OCI-LY1 (cell line): Measurements from ENCODE around the gene TMBIM6.
A peak's percentile ranks its signal among the peaks of the same experiment; 100 is the strongest.

Source experiments
- H2AFZ ChIP-seq: fragments of 200-600 bp; sonication (generic), shearing (Covaris generic); 2 replicates; pipeline ENCODE4 v1.6.0; 2014; ENCODE audit warnings: antibody characterized with exemption, mild to moderate bottlenecking, low read length
- H3F3A ChIP-seq: fragments of 200-600 bp; sonication (generic), shearing (Covaris generic); 2 replicates; pipeline ENCODE4 v1.6.0; 2014; ENCODE audit warnings: mild to moderate bottlenecking, antibody characterized with exemption, low read length, moderate library complexity; ENCODE audit not compliant: insufficient read depth
- H3K27ac ChIP-seq: fragments of 200-600 bp; sonication (generic); 2 replicates; pipeline ENCODE4 v1.5.1; 2014; ENCODE audit warnings: low read length, mixed run types, mild to moderate bottlenecking, low read depth; ENCODE audit not compliant: poor library complexity, severe bottlenecking
- H3K27me3 ChIP-seq: fragments of 200-600 bp; sonication (generic); 2 replicates; pipeline ENCODE4 v1.6.0; 2014; ENCODE audit warnings: antibody characterized with exemption, mild to moderate bottlenecking, low read length, moderate library complexity; ENCODE audit not compliant: insufficient read depth
- H3K36me3 ChIP-seq: fragments of 200-600 bp; sonication (generic); 2 replicates; pipeline ENCODE4 v1.6.1; 2014; ENCODE audit warnings: mild to moderate bottlenecking, antibody characterized with exemption, low read length, moderate library complexity, mixed read lengths; ENCODE audit not compliant: insufficient read depth
- H3K4me1 ChIP-seq: fragments of 200-600 bp; sonication (generic); 2 replicates; pipeline ENCODE4 v1.5.1; 2014; ENCODE audit warnings: mild to moderate bottlenecking, low read length, moderate library complexity; ENCODE audit not compliant: insufficient read depth, severe bottlenecking
- H3K4me2 ChIP-seq: fragments of 200-600 bp; sonication (generic), shearing (Covaris generic); 2 replicates; pipeline ENCODE4 v1.6.1; 2014; ENCODE audit warnings: low read length
- H3K4me3 ChIP-seq: fragments of 200-600 bp; sonication (generic); 2 replicates; pipeline ENCODE4 v1.5.1; 2014; ENCODE audit warnings: low read length, low read depth, mild to moderate bottlenecking, mixed read lengths; ENCODE audit not compliant: poor library complexity, severe bottlenecking
- H3K79me2 ChIP-seq: fragments of 200-600 bp; shearing (Covaris generic); 2 replicates; pipeline ENCODE4 v1.6.1; 2016; ENCODE audit warnings: mixed run types, low read length, mixed read lengths; ENCODE audit not compliant: insufficient read depth
- H3K9ac ChIP-seq: fragments of 200-600 bp; sonication (generic), shearing (Covaris generic); 2 replicates; pipeline ENCODE4 v1.6.1; 2014; ENCODE audit warnings: mild to moderate bottlenecking, low read length, mixed read lengths
- H3K9me2 ChIP-seq: fragments of 200-600 bp; sonication (generic), shearing (Covaris generic); 2 replicates; pipeline ENCODE4 v1.6.1; 2014; ENCODE audit warnings: low read depth, mild to moderate bottlenecking, low read length, mixed read lengths
- H3K9me3 ChIP-seq: fragments of 200-600 bp; shearing (Covaris generic); 2 replicates; pipeline ENCODE4 v1.6.1; 2014; ENCODE audit warnings: low read length, mixed read lengths
- H4K20me1 ChIP-seq: fragments of 200-600 bp; sonication (generic), shearing (Covaris generic); 2 replicates; pipeline ENCODE4 v1.6.0; 2016; ENCODE audit warnings: mild to moderate bottlenecking, low read length; ENCODE audit not compliant: insufficient read depth
- EZH2 ChIP-seq: fragments of 200-600 bp; sonication (generic), shearing (Covaris generic); IDR thresholded peaks from 2 replicates; pipeline ENCODE4 v1.8.0; 2017; ENCODE audit warnings: borderline replicate concordance, mixed run types, mild to moderate bottlenecking, antibody characterized with exemption, low read length, moderate library complexity, mixed read lengths
- TF ChIP-seq, protein P1 (sequence below): fragments of 200-600 bp; sonication (generic), shearing (Covaris generic); IDR thresholded peaks from 2 replicates; pipeline ENCODE4 v1.5.1; 2017; ENCODE audit warnings: mild to moderate bottlenecking, antibody characterized with exemption, low read length, moderate library complexity, mixed read lengths

Gene TMBIM6

DNA sequence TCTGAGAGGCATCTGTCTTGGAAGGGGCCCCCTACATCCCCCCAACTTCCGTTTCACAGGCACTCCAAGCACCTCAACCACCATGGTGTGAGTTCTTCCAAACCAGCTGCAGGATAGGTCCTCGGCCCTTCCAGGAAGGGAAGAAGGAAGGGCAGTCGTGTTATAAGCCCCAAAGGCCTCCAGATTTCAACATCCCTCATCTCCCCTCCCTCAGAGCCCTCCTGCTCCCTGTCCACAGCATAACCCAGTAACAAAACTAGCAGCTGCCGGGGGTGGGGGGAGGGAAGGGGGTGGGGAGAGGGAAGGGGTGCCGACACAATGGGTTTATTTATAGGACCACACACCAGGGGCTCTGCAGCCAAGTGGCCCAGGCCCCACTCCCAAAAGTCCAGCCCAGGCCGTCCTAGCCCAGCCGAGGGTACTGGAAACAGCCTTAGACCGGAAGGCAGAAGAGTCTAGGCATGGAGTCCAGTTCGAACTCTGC is 68.6 kb downstream of the TMBIM6 start:
- no peak overlapping the region for H3K9ac ChIP-seq
- H3F3A ChIP-seq, result no peaks in the 10 kb centered on the region

DNA sequence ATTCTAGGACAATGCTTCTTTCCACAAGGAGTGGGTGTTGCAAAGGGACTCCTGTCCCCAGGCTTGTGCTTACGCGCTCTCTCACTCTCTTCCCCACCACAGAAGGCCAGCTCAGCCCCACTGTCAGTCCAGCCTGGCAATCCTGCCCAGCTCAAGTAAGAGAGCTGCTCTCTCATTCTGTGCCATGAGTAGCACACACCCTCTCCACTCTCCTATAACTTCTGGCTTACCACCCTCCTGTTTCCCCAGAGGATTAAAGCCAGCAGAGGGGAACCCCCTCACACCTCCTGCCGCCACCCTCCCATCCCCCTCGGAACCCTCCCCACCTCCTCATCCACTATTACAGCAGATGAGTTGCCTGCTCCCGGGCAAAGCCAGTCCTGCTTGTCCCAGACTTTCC is 69.8 kb downstream of the TMBIM6 start:
- Histone ChIP-seq H3K4me3 (no peak overlapping the region), H3K4me1 (peaks cover 24% of the 10 kb centered on the region), H3F3A (no peaks in the 10 kb centered on the region), H3K27me3 (no peaks in the 10 kb centered on the region), H3K9me2 (no peaks in the 10 kb centered on the region), H3K4me2 (no peak overlapping the region; the same call in 1 of the 2 replicates), H3K79me2 (no peaks in the 10 kb centered on the region), H3K27ac (no peak overlapping the region), H2AFZ (no peak overlapping the region), H3K36me3 (no peaks in the 10 kb centered on the region; the same call in 1 of the 2 replicates), H3K9ac (no peak overlapping the region), H3K9me3 (no peaks in the 10 kb centered on the region), H4K20me1 (no peaks in the 10 kb centered on the region)
- TF ChIP-seq, protein P1, sequence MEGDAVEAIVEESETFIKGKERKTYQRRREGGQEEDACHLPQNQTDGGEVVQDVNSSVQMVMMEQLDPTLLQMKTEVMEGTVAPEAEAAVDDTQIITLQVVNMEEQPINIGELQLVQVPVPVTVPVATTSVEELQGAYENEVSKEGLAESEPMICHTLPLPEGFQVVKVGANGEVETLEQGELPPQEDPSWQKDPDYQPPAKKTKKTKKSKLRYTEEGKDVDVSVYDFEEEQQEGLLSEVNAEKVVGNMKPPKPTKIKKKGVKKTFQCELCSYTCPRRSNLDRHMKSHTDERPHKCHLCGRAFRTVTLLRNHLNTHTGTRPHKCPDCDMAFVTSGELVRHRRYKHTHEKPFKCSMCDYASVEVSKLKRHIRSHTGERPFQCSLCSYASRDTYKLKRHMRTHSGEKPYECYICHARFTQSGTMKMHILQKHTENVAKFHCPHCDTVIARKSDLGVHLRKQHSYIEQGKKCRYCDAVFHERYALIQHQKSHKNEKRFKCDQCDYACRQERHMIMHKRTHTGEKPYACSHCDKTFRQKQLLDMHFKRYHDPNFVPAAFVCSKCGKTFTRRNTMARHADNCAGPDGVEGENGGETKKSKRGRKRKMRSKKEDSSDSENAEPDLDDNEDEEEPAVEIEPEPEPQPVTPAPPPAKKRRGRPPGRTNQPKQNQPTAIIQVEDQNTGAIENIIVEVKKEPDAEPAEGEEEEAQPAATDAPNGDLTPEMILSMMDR, result no peak
- TF ChIP-seq EZH2, result no peak

More for the DNA sequence above, 68.6 kb downstream of the TMBIM6 start:
- Histone ChIP-seq H3K4me3 (no peak overlapping the region), H3K79me2 (no peaks in the 10 kb centered on the region), H3K4me2 (no peak overlapping the region), H3K36me3 (no peaks in the 10 kb centered on the region; the same call in 1 of the 2 replicates), H3K4me1 (peaks cover 24% of the 10 kb centered on the region), H4K20me1 (no peaks in the 10 kb centered on the region), H3K27me3 (no peaks in the 10 kb centered on the region), H3K9me2 (no peaks in the 10 kb centered on the region), H3K27ac (no peak overlapping the region), H2AFZ (no peak overlapping the region), H3K9me3 (no peaks in the 10 kb centered on the region)
- TF ChIP-seq, protein P1, result no peak
- no peak for TF ChIP-seq EZH2

DNA sequence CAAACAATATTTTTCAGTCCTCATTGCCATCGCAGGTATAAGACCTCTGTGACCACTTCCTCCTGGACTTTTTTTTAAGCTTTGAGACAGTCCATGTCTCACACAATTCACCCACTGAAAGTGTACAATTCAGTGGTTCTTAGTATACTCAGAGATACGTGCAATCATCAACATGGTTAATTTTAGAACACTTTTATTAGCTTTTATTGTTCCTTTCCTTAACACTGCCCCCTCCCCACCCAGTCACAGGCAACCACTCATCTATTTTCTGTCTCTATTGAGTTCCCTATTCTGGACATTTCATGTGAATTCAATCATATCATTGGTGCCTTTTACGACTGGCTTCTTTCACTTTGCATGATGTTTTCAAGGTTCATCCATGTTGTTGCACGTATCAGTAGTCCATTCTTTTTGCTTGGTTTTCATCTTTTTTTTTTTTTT is 70.6 kb downstream of the TMBIM6 start:
- no peak overlapping the region for H2AFZ ChIP-seq
- peak overlapping the region; percentile 55 for H3K4me2 ChIP-seq

More for the DNA sequence above, 70.6 kb downstream of the TMBIM6 start:
- no peak overlapping the region for H3K9ac ChIP-seq
- H3K9me3 ChIP-seq, result no peaks in the 10 kb centered on the region
- H3K36me3 ChIP-seq, result no peaks in the 10 kb centered on the region; the same call in 1 of the 2 replicates
- no peaks in the 10 kb centered on the region for H3F3A ChIP-seq
- no peaks in the 10 kb centered on the region for H4K20me1 ChIP-seq
- no peaks in the 10 kb centered on the region for H3K9me2 ChIP-seq
- TF ChIP-seq, protein P1, result no peak
- no peak for TF ChIP-seq EZH2
- H3K27me3 ChIP-seq, result no peaks in the 10 kb centered on the region
- no peak overlapping the region for H3K27ac ChIP-seq
- no peaks in the 10 kb centered on the region for H3K79me2 ChIP-seq
- peak overlapping the region; percentile 25 for H3K4me3 ChIP-seq
- H3K4me1 ChIP-seq, result peaks cover 24% of the 10 kb centered on the region
